Measurements from ENCODE around the gene GALNT10. TPM values are rescaled to one million over a fixed set of nuclear protein-coding genes. Genes with fewer than 3 reads are reported as not detected.

Gene GALNT10
- total and polyA plus RNA-seq, 10 of the 15 experiments (the other 5 are each of a cell fraction or from before 2014, with no cell fraction given) = 3.9 to 35.4 (median 15.5) TPM

DNA sequence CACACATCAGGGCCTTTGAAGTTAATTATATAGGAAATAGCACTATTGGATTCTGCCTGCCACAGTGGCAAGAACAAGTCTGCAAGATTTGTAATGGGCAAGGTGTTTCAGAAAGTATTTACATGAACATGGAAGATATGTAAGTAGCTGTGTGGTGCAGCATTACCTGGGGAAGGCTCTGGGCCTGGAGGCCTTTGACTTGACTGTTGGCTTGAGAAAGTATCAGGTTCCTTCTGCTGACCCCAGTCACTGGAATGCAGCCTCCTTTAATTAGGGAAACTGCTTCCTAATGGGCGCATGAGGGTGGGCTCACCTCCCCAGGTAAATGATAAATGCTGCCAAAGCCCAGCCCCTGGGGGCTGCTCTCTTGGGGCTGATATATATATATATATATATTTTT lies 102.7 kb downstream of the GALNT10 start:
- CTCF ChIA-PET = no interaction called here
- no TSS peak for BruUV-seq (replicated peaks)
- Histone ChIP-seq H3K4me3 (no peak overlapping the region), H2AFZ (ENCODE audit: control insufficient read depth, low read depth, low read length) (no peak overlapping the region), H3K79me2 (ENCODE audit: control insufficient read depth, insufficient read depth, low read length) (no peaks in the 10 kb centered on the region), H3K9me3 (replicated peaks; ENCODE audit: control insufficient read depth, insufficient read depth, low read length) (no peaks in the 10 kb centered on the region), H3K27ac (ENCODE audit: control insufficient read depth, insufficient read depth) (no peak overlapping the region), H3K4me2 (ENCODE audit: control insufficient read depth, insufficient read depth) (no peak overlapping the region), H3K4me1 (ENCODE audit: control insufficient read depth, insufficient read depth, low read length) (no peaks in the 10 kb centered on the region), H4K20me1 (ENCODE audit: control insufficient read depth, insufficient read depth) (no peaks in the 10 kb centered on the region), H3K36me3 (ENCODE audit: control insufficient read depth in 2 of 2, insufficient read depth in 2 of 2, low read length in 1 of 2) (peaks cover 0 to 4% of the 10 kb centered on the region in 2 experiments; a peak in 3 of 4 replicates), H3K27me3 (replicated peaks in 1 of 2; ENCODE audit: control insufficient read depth in 2 of 2, insufficient read depth in 2 of 2, low read length in 1 of 2) (no peaks in the 10 kb centered on the region), H3K9ac (ENCODE audit: control insufficient read depth, insufficient read depth, low read length) (no peak overlapping the region)
- FAIRE-seq (no peak), DNase-seq (ENCODE audit: low read depth, low spot score) (no peak), ATAC-seq (no peak)
- TF ChIP-seq BMI1 (IDR thresholded peaks at IDR 0.05; ENCODE audit: borderline replicate concordance) = no peak
- no peak for TF ChIP-seq MYC (IDR thresholded peaks at IDR 0.05; ENCODE audit: insufficient read depth, insufficient read length, insufficient replicate concordance, low read length, severe bottlenecking)
- TF ChIP-seq, protein P1, sequence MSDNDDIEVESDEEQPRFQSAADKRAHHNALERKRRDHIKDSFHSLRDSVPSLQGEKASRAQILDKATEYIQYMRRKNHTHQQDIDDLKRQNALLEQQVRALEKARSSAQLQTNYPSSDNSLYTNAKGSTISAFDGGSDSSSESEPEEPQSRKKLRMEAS (IDR thresholded peaks at IDR 0.05; ENCODE audit: low read depth, low read length) = no peak
- no peak for TF ChIP-seq BCL11A (IDR thresholded peaks at IDR 0.05; ENCODE audit: low read depth, low read length)
- no peak for TF ChIP-seq SMC3 (IDR thresholded peaks at IDR 0.05; ENCODE audit: borderline replicate concordance, low read length)
- no peak for TF ChIP-seq RUNX3 (IDR thresholded peaks at IDR 0.05; ENCODE audit: low read length)
- TF ChIP-seq ZNF274 (IDR thresholded peaks at IDR 0.05; ENCODE audit: insufficient read depth, insufficient read length) = no peak
- TF ChIP-seq, protein P2, sequence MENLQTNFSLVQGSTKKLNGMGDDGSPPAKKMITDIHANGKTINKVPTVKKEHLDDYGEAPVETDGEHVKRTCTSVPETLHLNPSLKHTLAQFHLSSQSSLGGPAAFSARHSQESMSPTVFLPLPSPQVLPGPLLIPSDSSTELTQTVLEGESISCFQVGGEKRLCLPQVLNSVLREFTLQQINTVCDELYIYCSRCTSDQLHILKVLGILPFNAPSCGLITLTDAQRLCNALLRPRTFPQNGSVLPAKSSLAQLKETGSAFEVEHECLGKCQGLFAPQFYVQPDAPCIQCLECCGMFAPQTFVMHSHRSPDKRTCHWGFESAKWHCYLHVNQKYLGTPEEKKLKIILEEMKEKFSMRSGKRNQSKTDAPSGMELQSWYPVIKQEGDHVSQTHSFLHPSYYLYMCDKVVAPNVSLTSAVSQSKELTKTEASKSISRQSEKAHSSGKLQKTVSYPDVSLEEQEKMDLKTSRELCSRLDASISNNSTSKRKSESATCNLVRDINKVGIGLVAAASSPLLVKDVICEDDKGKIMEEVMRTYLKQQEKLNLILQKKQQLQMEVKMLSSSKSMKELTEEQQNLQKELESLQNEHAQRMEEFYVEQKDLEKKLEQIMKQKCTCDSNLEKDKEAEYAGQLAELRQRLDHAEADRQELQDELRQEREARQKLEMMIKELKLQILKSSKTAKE (IDR thresholded peaks at IDR 0.05; ENCODE audit: low read depth, poor library complexity, severe bottlenecking) = no peak
- TF ChIP-seq SUZ12 (IDR thresholded peaks at IDR 0.05; ENCODE audit: unreplicated experiment) = no peak
- TF ChIP-seq, protein P3, sequence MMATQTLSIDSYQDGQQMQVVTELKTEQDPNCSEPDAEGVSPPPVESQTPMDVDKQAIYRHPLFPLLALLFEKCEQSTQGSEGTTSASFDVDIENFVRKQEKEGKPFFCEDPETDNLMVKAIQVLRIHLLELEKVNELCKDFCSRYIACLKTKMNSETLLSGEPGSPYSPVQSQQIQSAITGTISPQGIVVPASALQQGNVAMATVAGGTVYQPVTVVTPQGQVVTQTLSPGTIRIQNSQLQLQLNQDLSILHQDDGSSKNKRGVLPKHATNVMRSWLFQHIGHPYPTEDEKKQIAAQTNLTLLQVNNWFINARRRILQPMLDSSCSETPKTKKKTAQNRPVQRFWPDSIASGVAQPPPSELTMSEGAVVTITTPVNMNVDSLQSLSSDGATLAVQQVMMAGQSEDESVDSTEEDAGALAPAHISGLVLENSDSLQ (IDR thresholded peaks at IDR 0.05) = no peak
- TF ChIP-seq MXI1 (IDR thresholded peaks at IDR 0.05; ENCODE audit: low read depth, low read length) = no peak
- no peak for TF ChIP-seq E4F1 (IDR thresholded peaks at IDR 0.05; ENCODE audit: borderline replicate concordance, partially characterized antibody)
- no peak for TF ChIP-seq SP1 (IDR thresholded peaks at IDR 0.05; ENCODE audit: low read depth, low read length)
- in situ Hi-C loops (cut with MboI) = no loop called here
- 100% methylated on average over 1 of the region's 1 CpG for WGBS (ENCODE audit: insufficient coverage, insufficient replicate concordance, low lambda C conversion rate, missing lambda C conversion rate)
- intact Hi-C loops (cut with micrococcal nuclease; ENCODE audit: unreplicated experiment) = no loop called here
- RAD21 ChIA-PET (ENCODE audit: unreplicated experiment) = no interaction called here
- SMC1A ChIA-PET (ENCODE audit: uncharacterized antibody, unreplicated experiment) = no interaction called here
- POLR2A ChIA-PET = no interaction called here
